ENCODE data around the gene GOLGA6C. TPM values are rescaled to one million over a fixed set of nuclear protein-coding genes. Genes with fewer than 3 reads are reported as not detected.

GOLGA6C gene
- total RNA-seq, 1 donor from 2014 or later, result not detected

- H3K4me3 Mint-ChIP-seq, result no peak overlapping the region
- H3K36me3 ChIP-seq, result no peaks in the 10 kb centered on the region
- TF ChIP-seq EZH2 (IDR thresholded peaks at IDR 0.05), result no peak
- no peak for TF ChIP-seq EZH2phosphoT487 (IDR thresholded peaks at IDR 0.05)
- TF ChIP-seq, protein P1, sequence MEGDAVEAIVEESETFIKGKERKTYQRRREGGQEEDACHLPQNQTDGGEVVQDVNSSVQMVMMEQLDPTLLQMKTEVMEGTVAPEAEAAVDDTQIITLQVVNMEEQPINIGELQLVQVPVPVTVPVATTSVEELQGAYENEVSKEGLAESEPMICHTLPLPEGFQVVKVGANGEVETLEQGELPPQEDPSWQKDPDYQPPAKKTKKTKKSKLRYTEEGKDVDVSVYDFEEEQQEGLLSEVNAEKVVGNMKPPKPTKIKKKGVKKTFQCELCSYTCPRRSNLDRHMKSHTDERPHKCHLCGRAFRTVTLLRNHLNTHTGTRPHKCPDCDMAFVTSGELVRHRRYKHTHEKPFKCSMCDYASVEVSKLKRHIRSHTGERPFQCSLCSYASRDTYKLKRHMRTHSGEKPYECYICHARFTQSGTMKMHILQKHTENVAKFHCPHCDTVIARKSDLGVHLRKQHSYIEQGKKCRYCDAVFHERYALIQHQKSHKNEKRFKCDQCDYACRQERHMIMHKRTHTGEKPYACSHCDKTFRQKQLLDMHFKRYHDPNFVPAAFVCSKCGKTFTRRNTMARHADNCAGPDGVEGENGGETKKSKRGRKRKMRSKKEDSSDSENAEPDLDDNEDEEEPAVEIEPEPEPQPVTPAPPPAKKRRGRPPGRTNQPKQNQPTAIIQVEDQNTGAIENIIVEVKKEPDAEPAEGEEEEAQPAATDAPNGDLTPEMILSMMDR (IDR thresholded peaks at IDR 0.05), result no peak
Measured at GRCh38 chr15:75232252-75232813, 25.8 kb upstream of the GOLGA6C start.

DNA sequence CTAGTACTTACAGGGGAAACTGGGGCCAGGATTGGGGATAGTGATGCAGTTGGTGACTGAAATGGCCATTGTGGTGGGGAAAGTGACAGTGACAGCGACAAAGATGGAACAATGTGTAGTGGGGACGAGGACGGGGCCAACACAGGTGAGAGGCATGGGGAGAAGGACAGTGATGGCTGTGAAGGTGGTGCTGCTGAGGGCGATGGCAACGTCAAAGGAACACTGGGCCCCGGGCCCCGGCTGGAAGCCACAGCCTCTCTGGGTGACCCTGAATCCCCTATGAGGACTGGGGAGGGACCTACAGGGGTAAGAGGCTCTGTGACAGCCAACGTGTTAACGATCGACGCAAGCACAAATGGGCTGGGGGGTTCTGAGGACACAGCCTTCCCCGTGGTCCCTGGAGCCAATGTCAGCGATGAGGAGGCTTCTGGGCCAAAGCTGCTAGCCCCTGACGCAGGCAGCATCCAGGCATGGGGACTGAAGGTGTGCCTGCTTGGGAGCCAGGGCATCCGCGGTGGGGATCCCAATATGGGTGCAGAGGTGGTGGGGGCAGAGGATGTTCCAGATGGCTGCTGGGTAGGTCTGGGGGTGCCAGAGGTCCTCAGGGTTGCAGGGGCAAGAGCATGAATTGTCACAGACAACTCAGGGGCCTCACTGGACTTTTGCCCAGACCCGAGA is 25.2 kb upstream of the GOLGA6C start:
- no peaks in the 10 kb centered on the region for H3F3A ChIP-seq (ENCODE audit: low read depth)
- H3K9me3 Mint-ChIP-seq, result no peaks in the 10 kb centered on the region
- no peak for DNase-seq (ENCODE audit: low spot score)
- H3K4me1 Mint-ChIP-seq, result peaks cover 7% of the 10 kb centered on the region
- no peaks in the 10 kb centered on the region for H3K36me3 Mint-ChIP-seq
- H3K4me2 ChIP-seq, result no peak overlapping the region
- H3K27me3 Mint-ChIP-seq (ENCODE audit: insufficient read depth, low read depth), result peaks cover 4% of the 10 kb centered on the region
- H4K20me1 ChIP-seq (ENCODE audit: low read depth), result no peaks in the 10 kb centered on the region
- H3K9me3 ChIP-seq (ENCODE audit: low read depth), result no peaks in the 10 kb centered on the region
- H3K4me3 ChIP-seq, result no peak overlapping the region
- H3K36me3 ChIP-seq, result no peaks in the 10 kb centered on the region
- H3K27me3 ChIP-seq, result no peaks in the 10 kb centered on the region
- no peak overlapping the region for H3K4me3 Mint-ChIP-seq
- no peak for TF ChIP-seq EZH2 (IDR thresholded peaks at IDR 0.05)
- TF ChIP-seq, protein P1 (IDR thresholded peaks at IDR 0.05), result no peak
- no peak for TF ChIP-seq EZH2phosphoT487 (IDR thresholded peaks at IDR 0.05)
- H3K27ac ChIP-seq, result no peak overlapping the region
- H3K79me2 ChIP-seq (ENCODE audit: low read depth), result no peaks in the 10 kb centered on the region
- no peaks in the 10 kb centered on the region for H3K4me1 ChIP-seq
- H2AFZ ChIP-seq (replicated peaks), result no peak overlapping the region
- no peak overlapping the region for H3K27ac Mint-ChIP-seq
- no peak overlapping the region for H3K9ac ChIP-seq

More at GRCh38 chr15:75232252-75232813, 25.8 kb upstream of the GOLGA6C start:
- Histone ChIP-seq H3K27ac (no peak overlapping the region), H3K79me2 (ENCODE audit: low read depth) (no peaks in the 10 kb centered on the region), H3K4me1 (no peaks in the 10 kb centered on the region), H2AFZ (replicated peaks) (no peak overlapping the region), H3K27me3 (no peaks in the 10 kb centered on the region), H3K9me3 (ENCODE audit: low read depth) (no peaks in the 10 kb centered on the region), H3F3A (ENCODE audit: low read depth) (no peaks in the 10 kb centered on the region), H4K20me1 (ENCODE audit: low read depth) (no peaks in the 10 kb centered on the region), H3K4me2 (no peak overlapping the region), H3K9ac (no peak overlapping the region), H3K4me3 (no peak overlapping the region)
- Mint-ChIP-seq H3K27me3 (ENCODE audit: insufficient read depth, low read depth) (peaks cover 5% of the 10 kb centered on the region), H3K4me1 (peaks cover 8% of the 10 kb centered on the region), H3K27ac (no peak overlapping the region), H3K36me3 (no peaks in the 10 kb centered on the region), H3K9me3 (no peaks in the 10 kb centered on the region)
- no peak for DNase-seq (ENCODE audit: low spot score)

- Mint-ChIP-seq H3K4me1 (peaks cover 7% of the 10 kb centered on the region), H3K27me3 (ENCODE audit: insufficient read depth, low read depth) (peaks cover 4% of the 10 kb centered on the region), H3K36me3 (no peaks in the 10 kb centered on the region), H3K4me3 (no peak overlapping the region), H3K27ac (no peak overlapping the region), H3K9me3 (no peaks in the 10 kb centered on the region)
- Histone ChIP-seq H3K9ac (no peak overlapping the region), H3K79me2 (ENCODE audit: low read depth) (no peaks in the 10 kb centered on the region), H3K4me2 (no peak overlapping the region), H3K27ac (no peak overlapping the region), H2AFZ (replicated peaks) (no peak overlapping the region), H3K4me1 (no peaks in the 10 kb centered on the region), H3F3A (ENCODE audit: low read depth) (no peaks in the 10 kb centered on the region), H3K4me3 (no peak overlapping the region), H3K9me3 (ENCODE audit: low read depth) (no peaks in the 10 kb centered on the region), H3K36me3 (no peaks in the 10 kb centered on the region), H4K20me1 (ENCODE audit: low read depth) (no peaks in the 10 kb centered on the region), H3K27me3 (no peaks in the 10 kb centered on the region)
- DNase-seq (ENCODE audit: low spot score), result no peak
- no peak for TF ChIP-seq EZH2 (IDR thresholded peaks at IDR 0.05)
- TF ChIP-seq EZH2phosphoT487 (IDR thresholded peaks at IDR 0.05), result no peak
- TF ChIP-seq, protein P1 (IDR thresholded peaks at IDR 0.05), result no peak
Measured at GRCh38 chr15:75233504-75234190, 24.5 kb upstream of the GOLGA6C start.

Data from neural progenitor cell (in vitro differentiated cells).